ENCODE data around the gene FOXO6. TPM values are rescaled to one million over a fixed set of nuclear protein-coding genes. Genes with fewer than 3 reads are reported as not detected.

Gene FOXO6
- total and polyA plus RNA-seq, 2 of the 13 experiments (the other 11 are each of a cell fraction or from before 2014, with no cell fraction given): 0.13 TPM; not detected in 1

DNA sequence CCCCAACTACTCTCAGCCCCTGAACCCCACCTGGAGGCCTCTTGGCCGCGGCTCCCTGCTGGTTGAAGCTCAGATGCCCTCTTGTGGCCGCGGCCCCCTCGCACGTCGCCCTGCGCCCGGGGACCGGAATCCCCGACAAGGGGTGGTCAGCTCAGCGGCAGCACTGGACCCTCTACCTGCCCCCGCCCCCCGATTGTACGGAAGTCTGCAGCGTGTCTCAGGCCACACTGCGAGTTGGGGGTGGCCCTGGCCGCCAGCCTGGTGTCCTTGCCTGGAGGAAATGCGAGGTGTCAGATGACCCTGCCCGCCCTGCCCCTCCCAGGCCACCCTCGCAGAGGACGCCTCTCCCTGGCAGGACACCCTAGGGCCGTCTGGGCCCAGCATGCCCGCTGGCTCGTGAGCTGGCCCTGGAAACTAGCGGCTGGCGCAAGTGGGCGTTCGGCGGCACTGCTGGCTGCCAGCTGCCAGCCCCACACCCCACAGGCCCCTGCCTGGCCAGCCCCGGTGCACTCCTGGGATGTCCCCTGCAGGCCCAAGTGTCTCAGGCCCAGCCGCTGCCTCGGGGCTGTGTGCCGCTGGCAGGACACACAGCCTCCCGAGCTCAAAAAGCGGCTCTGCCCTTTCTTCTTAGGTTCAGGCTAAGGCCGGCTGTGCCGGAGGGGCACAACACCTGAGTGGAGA lies 62.4 kb downstream of the FOXO6 start:
- WGBS (ENCODE audit: low lambda C conversion rate): 58% methylated on average over 5 of the region's 38 CpGs
- H3K4me2 ChIP-seq (ENCODE audit: low read depth, low read length): no peak overlapping the region
- no peaks in the 10 kb centered on the region for H3K79me2 ChIP-seq (ENCODE audit: insufficient read depth, low read length)
- no peak overlapping the region for H3K27ac ChIP-seq (ENCODE audit: extremely low read length, insufficient read depth, low read length)
- CTCF ChIA-PET (ENCODE audit: low intra/inter-chr PET ratio, low total read pairs): interaction anchor here (1.6 kb wide), 1 partner anchor 101 kb away, joined by 6 read pairs; no protein-coding TSS in a partner anchor
- no peaks in the 10 kb centered on the region for H3K9me3 ChIP-seq (ENCODE audit: low read length)
- FAIRE-seq (no peak), DNase-seq (ENCODE audit: low spot score) (no peak), ATAC-seq (peak; percentile 70)
- H3K9ac ChIP-seq (ENCODE audit: insufficient read depth, low read depth, low read length): no peak overlapping the region
- H4K20me1 ChIP-seq (ENCODE audit: insufficient read depth, low read length): no peaks in the 10 kb centered on the region
- POLR2A ChIA-PET: no interaction called here
- no peak overlapping the region for H2AFZ ChIP-seq (ENCODE audit: low read length)
- H3K4me1 ChIP-seq (ENCODE audit: insufficient read depth, low read length): no peaks in the 10 kb centered on the region
- in situ Hi-C loops (cut with HindIII; ENCODE audit: extremely low pct_ligation_motif_present, low pct_unique_long_range_greater_than_20kb): no loop called here
- intact Hi-C loops (cut with micrococcal nuclease; ENCODE audit: unreplicated experiment): no loop called here
- H3K27me3 ChIP-seq (ENCODE audit: control insufficient read depth in 1 of 2, insufficient read depth in 2 of 2, low read length in 2 of 2): peaks cover 1 to 6% of the 10 kb centered on the region in 2 experiments; a peak in 2 of 5 replicates
- no peaks in the 10 kb centered on the region for H3K36me3 ChIP-seq (replicated peaks in 1 of 2; ENCODE audit: control insufficient read depth in 1 of 2, insufficient read depth in 2 of 2, low read length in 2 of 2)
- BruUV-seq (replicated peaks): no TSS peak
- no peak overlapping the region for H3K4me3 ChIP-seq (replicated peaks in 1 of 3; ENCODE audit: insufficient read depth in 1 of 3, low read depth in 2 of 3, low read length in 3 of 3)
- no peak for TF ChIP-seq ZFP36L1 (CRISPR knock-in tag; IDR thresholded peaks at IDR 0.05)
- TF ChIP-seq, protein P1, sequence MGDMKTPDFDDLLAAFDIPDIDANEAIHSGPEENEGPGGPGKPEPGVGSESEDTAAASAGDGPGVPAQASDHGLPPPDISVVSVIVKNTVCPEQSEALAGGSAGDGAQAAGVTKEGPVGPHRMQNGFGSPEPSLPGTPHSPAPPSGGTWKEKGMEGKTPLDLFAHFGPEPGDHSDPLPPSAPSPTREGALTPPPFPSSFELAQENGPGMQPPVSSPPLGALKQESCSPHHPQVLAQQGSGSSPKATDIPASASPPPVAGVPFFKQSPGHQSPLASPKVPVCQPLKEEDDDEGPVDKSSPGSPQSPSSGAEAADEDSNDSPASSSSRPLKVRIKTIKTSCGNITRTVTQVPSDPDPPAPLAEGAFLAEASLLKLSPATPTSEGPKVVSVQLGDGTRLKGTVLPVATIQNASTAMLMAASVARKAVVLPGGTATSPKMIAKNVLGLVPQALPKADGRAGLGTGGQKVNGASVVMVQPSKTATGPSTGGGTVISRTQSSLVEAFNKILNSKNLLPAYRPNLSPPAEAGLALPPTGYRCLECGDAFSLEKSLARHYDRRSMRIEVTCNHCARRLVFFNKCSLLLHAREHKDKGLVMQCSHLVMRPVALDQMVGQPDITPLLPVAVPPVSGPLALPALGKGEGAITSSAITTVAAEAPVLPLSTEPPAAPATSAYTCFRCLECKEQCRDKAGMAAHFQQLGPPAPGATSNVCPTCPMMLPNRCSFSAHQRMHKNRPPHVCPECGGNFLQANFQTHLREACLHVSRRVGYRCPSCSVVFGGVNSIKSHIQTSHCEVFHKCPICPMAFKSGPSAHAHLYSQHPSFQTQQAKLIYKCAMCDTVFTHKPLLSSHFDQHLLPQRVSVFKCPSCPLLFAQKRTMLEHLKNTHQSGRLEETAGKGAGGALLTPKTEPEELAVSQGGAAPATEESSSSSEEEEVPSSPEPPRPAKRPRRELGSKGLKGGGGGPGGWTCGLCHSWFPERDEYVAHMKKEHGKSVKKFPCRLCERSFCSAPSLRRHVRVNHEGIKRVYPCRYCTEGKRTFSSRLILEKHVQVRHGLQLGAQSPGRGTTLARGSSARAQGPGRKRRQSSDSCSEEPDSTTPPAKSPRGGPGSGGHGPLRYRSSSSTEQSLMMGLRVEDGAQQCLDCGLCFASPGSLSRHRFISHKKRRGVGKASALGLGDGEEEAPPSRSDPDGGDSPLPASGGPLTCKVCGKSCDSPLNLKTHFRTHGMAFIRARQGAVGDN (CRISPR knock-in tag; IDR thresholded peaks at IDR 0.05): 0 out of 2 replicates have a peak, but pooled peaks have one; percentile 14
- no peak for TF ChIP-seq TGIF2 (CRISPR knock-in tag; IDR thresholded peaks at IDR 0.05)
- TF ChIP-seq, protein P2, sequence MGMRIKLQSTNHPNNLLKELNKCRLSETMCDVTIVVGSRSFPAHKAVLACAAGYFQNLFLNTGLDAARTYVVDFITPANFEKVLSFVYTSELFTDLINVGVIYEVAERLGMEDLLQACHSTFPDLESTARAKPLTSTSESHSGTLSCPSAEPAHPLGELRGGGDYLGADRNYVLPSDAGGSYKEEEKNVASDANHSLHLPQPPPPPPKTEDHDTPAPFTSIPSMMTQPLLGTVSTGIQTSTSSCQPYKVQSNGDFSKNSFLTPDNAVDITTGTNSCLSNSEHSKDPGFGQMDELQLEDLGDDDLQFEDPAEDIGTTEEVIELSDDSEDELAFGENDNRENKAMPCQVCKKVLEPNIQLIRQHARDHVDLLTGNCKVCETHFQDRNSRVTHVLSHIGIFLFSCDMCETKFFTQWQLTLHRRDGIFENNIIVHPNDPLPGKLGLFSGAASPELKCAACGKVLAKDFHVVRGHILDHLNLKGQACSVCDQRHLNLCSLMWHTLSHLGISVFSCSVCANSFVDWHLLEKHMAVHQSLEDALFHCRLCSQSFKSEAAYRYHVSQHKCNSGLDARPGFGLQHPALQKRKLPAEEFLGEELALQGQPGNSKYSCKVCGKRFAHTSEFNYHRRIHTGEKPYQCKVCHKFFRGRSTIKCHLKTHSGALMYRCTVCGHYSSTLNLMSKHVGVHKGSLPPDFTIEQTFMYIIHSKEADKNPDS (CRISPR knock-in tag; IDR thresholded peaks at IDR 0.05): no peak
- TF ChIP-seq, protein P3, sequence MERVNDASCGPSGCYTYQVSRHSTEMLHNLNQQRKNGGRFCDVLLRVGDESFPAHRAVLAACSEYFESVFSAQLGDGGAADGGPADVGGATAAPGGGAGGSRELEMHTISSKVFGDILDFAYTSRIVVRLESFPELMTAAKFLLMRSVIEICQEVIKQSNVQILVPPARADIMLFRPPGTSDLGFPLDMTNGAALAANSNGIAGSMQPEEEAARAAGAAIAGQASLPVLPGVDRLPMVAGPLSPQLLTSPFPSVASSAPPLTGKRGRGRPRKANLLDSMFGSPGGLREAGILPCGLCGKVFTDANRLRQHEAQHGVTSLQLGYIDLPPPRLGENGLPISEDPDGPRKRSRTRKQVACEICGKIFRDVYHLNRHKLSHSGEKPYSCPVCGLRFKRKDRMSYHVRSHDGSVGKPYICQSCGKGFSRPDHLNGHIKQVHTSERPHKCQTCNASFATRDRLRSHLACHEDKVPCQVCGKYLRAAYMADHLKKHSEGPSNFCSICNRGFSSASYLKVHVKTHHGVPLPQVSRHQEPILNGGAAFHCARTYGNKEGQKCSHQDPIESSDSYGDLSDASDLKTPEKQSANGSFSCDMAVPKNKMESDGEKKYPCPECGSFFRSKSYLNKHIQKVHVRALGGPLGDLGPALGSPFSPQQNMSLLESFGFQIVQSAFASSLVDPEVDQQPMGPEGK (CRISPR knock-in tag; IDR thresholded peaks at IDR 0.05): 0 out of 2 replicates have a peak, but pooled peaks have one; percentile 15
- no peak for TF ChIP-seq ISX (CRISPR knock-in tag; conservative IDR thresholded peaks at IDR 0.05)
- TF ChIP-seq, protein P4, sequence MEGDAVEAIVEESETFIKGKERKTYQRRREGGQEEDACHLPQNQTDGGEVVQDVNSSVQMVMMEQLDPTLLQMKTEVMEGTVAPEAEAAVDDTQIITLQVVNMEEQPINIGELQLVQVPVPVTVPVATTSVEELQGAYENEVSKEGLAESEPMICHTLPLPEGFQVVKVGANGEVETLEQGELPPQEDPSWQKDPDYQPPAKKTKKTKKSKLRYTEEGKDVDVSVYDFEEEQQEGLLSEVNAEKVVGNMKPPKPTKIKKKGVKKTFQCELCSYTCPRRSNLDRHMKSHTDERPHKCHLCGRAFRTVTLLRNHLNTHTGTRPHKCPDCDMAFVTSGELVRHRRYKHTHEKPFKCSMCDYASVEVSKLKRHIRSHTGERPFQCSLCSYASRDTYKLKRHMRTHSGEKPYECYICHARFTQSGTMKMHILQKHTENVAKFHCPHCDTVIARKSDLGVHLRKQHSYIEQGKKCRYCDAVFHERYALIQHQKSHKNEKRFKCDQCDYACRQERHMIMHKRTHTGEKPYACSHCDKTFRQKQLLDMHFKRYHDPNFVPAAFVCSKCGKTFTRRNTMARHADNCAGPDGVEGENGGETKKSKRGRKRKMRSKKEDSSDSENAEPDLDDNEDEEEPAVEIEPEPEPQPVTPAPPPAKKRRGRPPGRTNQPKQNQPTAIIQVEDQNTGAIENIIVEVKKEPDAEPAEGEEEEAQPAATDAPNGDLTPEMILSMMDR (CRISPR knock-in tag; IDR thresholded peaks at IDR 0.05): peak; percentile 67
- TF ChIP-seq, protein P5, sequence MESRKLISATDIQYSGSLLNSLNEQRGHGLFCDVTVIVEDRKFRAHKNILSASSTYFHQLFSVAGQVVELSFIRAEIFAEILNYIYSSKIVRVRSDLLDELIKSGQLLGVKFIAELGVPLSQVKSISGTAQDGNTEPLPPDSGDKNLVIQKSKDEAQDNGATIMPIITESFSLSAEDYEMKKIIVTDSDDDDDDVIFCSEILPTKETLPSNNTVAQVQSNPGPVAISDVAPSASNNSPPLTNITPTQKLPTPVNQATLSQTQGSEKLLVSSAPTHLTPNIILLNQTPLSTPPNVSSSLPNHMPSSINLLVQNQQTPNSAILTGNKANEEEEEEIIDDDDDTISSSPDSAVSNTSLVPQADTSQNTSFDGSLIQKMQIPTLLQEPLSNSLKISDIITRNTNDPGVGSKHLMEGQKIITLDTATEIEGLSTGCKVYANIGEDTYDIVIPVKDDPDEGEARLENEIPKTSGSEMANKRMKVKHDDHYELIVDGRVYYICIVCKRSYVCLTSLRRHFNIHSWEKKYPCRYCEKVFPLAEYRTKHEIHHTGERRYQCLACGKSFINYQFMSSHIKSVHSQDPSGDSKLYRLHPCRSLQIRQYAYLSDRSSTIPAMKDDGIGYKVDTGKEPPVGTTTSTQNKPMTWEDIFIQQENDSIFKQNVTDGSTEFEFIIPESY (CRISPR knock-in tag; IDR thresholded peaks at IDR 0.05): peak; percentile 94
- TF ChIP-seq NR2F2 (IDR thresholded peaks at IDR 0.05; ENCODE audit: borderline replicate concordance, low read depth): no peak
- TF ChIP-seq, protein P6, sequence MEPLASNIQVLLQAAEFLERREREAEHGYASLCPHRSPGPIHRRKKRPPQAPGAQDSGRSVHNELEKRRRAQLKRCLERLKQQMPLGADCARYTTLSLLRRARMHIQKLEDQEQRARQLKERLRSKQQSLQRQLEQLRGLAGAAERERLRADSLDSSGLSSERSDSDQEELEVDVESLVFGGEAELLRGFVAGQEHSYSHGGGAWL (CRISPR knock-in tag; IDR thresholded peaks at IDR 0.05): no peak

Data from HepG2 (cell line).